ENCODE results near the gene OGFR. TPM values are rescaled to one million over a fixed set of nuclear protein-coding genes. Genes with fewer than 3 reads are reported as not detected.

OGFR gene
- total RNA-seq, 2 experiments from 2014 or later, result 43.8 to 44.7 TPM

- peak; percentile 80 for DNase-seq
- H3K9me3 Mint-ChIP-seq (ENCODE audit: low read depth), result no peaks in the 10 kb centered on the region
- intact Hi-C loops (cut with DNase I, micrococcal nuclease), result loop anchor here (1.0 to 5.0 kb wide), 4 partner anchors 17 to 37 kb away; no protein-coding TSS in a partner anchor
- H3K27me3 Mint-ChIP-seq, result no peaks in the 10 kb centered on the region
- CTCF ChIA-PET, result interaction anchor here (0.7 kb wide), 1 partner anchor 17 kb away, joined by 3 read pairs; no protein-coding TSS in a partner anchor
- POLR2A ChIA-PET, result no interaction called here
- H3K27ac Mint-ChIP-seq, result peak overlapping the region; percentile 93
- no peaks in the 10 kb centered on the region for H3K36me3 Mint-ChIP-seq (ENCODE audit: low read depth)
- H3K4me1 Mint-ChIP-seq, result peaks cover 52% of the 10 kb centered on the region
- peak; percentile 87 for ATAC-seq
- peak overlapping the region; percentile 48 for H3K4me3 Mint-ChIP-seq
Measured at GRCh38 chr20:62776692-62777527, 27.7 kb upstream of the OGFR start.

GRCh38 chr20:62777528-62777830 lies 27.2 kb upstream of the OGFR start:
- POLR2A ChIA-PET, result no interaction called here

DNA sequence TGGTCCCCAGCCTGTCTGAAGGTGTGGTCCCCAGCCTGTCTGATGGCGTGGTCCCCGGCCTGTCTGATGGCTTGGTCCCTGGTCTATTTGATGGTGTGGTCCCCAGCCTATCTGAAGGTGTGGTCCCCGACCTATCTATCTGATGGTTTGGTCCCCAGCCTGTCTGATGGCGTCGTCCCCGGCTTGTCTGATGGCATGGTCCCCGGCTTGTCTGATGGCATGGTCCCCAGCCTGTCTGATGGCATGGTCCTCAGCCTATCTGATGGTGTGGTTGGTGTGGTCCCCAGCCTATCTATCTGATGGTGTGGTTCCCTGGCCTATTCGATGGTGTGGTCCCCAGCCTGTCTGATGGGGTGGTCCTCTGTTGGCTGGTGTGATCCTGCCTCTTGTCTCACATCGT lies 26.6 kb upstream of the OGFR start:
- CTCF ChIA-PET, result no interaction called here
- H3K27ac Mint-ChIP-seq, result peak overlapping the region; percentile 60
- DNase-seq (no peak), ATAC-seq (no peak)
- intact Hi-C loops (cut with DNase I, micrococcal nuclease), result loop anchor here in 1 of 2 experiments (5.0 kb wide), 1 partner anchor 36 kb away; no protein-coding TSS in a partner anchor
- peaks cover 42% of the 10 kb centered on the region for H3K4me1 Mint-ChIP-seq
- POLR2A ChIA-PET, result no interaction called here
- H3K27me3 Mint-ChIP-seq, result no peaks in the 10 kb centered on the region
- no peak overlapping the region for H3K4me3 Mint-ChIP-seq
- no peaks in the 10 kb centered on the region for H3K36me3 Mint-ChIP-seq (ENCODE audit: low read depth)
- no peaks in the 10 kb centered on the region for H3K9me3 Mint-ChIP-seq (ENCODE audit: low read depth)

More at GRCh38 chr20:62777528-62777830, 27.2 kb upstream of the OGFR start:
- Mint-ChIP-seq H3K27me3 (no peaks in the 10 kb centered on the region), H3K9me3 (ENCODE audit: low read depth) (no peaks in the 10 kb centered on the region), H3K27ac (peak overlapping the region; percentile 92), H3K4me3 (no peak overlapping the region), H3K36me3 (ENCODE audit: low read depth) (no peaks in the 10 kb centered on the region), H3K4me1 (peaks cover 48% of the 10 kb centered on the region)
- DNase-seq (no peak), ATAC-seq (no peak)
- CTCF ChIA-PET, result no interaction called here
- intact Hi-C loops (cut with DNase I, micrococcal nuclease), result loop anchor here (1.0 to 5.0 kb wide), 3 partner anchors 17 to 37 kb away; no protein-coding TSS in a partner anchor

DNA sequence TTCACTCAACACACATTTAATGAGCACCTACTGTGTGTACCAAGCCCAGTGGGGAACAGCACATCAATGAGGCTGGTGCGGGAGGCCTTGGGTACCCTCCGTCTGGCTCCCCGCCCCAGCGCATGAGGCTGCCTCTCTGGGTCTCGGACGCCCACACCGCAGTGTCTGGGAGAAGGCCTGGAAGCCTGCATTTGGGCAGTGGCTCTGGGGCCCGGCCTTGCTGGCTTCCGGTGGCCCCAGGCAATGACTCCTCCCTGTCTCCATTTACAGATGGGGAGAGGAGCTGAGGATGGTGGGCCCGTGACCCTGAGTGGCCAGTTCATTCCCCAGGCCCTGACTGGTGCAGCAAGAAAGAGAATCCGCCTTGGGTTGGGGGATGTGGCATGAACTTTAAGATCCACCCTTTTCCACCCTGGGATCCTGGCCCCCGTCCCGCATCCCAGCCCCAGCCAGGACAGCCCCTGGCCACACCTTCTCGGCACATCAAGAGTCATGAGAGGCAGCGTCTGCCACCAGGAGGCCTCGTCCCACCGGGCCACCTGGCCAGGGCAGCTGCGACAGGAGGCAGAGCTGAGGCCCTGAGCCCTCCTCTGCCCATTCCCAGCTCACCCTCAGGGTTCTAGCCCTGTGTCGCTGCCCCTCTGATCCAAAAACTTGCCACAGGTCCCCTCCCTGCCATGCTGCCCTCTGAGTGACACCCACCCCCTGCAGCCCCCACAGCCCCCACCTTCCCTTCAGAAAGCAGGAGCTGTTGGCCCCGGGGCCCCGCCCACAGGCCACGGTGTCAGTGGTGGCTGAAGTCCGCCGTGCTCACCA lies 25.8 kb upstream of the OGFR start:
- Mint-ChIP-seq H3K4me1 (peaks cover 37% of the 10 kb centered on the region), H3K27ac (peak overlapping the region; percentile 60), H3K4me3 (no peak overlapping the region), H3K36me3 (ENCODE audit: low read depth) (no peaks in the 10 kb centered on the region), H3K27me3 (no peaks in the 10 kb centered on the region), H3K9me3 (ENCODE audit: low read depth) (no peaks in the 10 kb centered on the region)
- intact Hi-C loops (cut with DNase I, micrococcal nuclease), result loop anchor here in 1 of 2 experiments (5.0 kb wide), 1 partner anchor 37 kb away; no protein-coding TSS in a partner anchor
- ChIA-PET CTCF (interaction anchor here (0.8 kb wide), 2 partner anchors 12 to 13 kb away, joined by 4 read pairs; no protein-coding TSS in a partner anchor), POLR2A (interaction anchor here (0.6 kb wide), 1 partner anchor 69 kb away, joined by 3 read pairs; no protein-coding TSS in a partner anchor)
- ATAC-seq (no peak), DNase-seq (no peak)

DNA sequence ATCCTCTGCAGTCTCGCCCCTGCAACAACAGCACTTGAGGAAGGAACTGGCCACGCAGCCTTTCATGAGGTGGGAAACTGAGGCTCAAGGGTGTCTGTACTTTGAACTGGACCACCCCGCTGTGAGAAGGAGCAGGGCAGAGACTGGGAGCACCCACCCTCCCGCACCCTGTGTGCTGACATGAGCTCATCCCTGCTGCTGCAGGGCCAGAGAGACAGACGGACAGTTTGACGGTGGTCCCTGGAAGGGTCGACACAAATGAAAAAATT lies 25.3 kb upstream of the OGFR start:
- Mint-ChIP-seq H3K27ac (no peak overlapping the region), H3K4me3 (no peak overlapping the region), H3K27me3 (no peaks in the 10 kb centered on the region), H3K9me3 (ENCODE audit: low read depth) (no peaks in the 10 kb centered on the region), H3K4me1 (peaks cover 32% of the 10 kb centered on the region), H3K36me3 (ENCODE audit: low read depth) (no peaks in the 10 kb centered on the region)
- ChIA-PET POLR2A (interaction anchor here (0.6 kb wide), 1 partner anchor 70 kb away, joined by 3 read pairs; no protein-coding TSS in a partner anchor), CTCF (interaction anchor here (0.8 to 1.0 kb wide), 3 partner anchors 12 to 29 kb away, joined by 3 to 4 read pairs (median 4); no protein-coding TSS in a partner anchor)
- ATAC-seq, result no peak
- intact Hi-C loops (cut with DNase I, micrococcal nuclease), result loop anchor here in 1 of 2 experiments (5.0 kb wide), 1 partner anchor 37 kb away; no protein-coding TSS in a partner anchor
- no peak for DNase-seq

GRCh38 chr20:62780204-62780603 lies 24.4 kb upstream of the OGFR start:
- no peak overlapping the region for H3K4me3 Mint-ChIP-seq
- H3K27ac Mint-ChIP-seq, result no peak overlapping the region
- H3K27me3 Mint-ChIP-seq, result no peaks in the 10 kb centered on the region
- no peak for ATAC-seq
- intact Hi-C loops (cut with DNase I, micrococcal nuclease), result no loop called here
- ChIA-PET POLR2A (no interaction called here), CTCF (interaction anchor here (0.7 to 1.4 kb wide), 4 partner anchors 11 to 175 kb away, joined by 3 to 6 read pairs (median 4); no protein-coding TSS in a partner anchor)
- H3K4me1 Mint-ChIP-seq, result peaks cover 24% of the 10 kb centered on the region
- no peaks in the 10 kb centered on the region for H3K36me3 Mint-ChIP-seq (ENCODE audit: low read depth)
- H3K9me3 Mint-ChIP-seq (ENCODE audit: low read depth), result no peaks in the 10 kb centered on the region
- no peak for DNase-seq

GRCh38 chr20:62780696-62781095 lies 23.9 kb upstream of the OGFR start:
- Mint-ChIP-seq H3K27me3 (no peaks in the 10 kb centered on the region), H3K27ac (no peak overlapping the region), H3K36me3 (ENCODE audit: low read depth) (no peaks in the 10 kb centered on the region), H3K4me1 (peaks cover 19% of the 10 kb centered on the region), H3K4me3 (no peak overlapping the region), H3K9me3 (ENCODE audit: low read depth) (no peaks in the 10 kb centered on the region)
- no peak for ATAC-seq
- intact Hi-C loops (cut with DNase I, micrococcal nuclease), result no loop called here
- CTCF ChIA-PET, result interaction anchor here (0.7 to 1.4 kb wide), 2 partner anchors 11 to 175 kb away, joined by 4 to 6 read pairs; no protein-coding TSS in a partner anchor
- no peak for DNase-seq
- POLR2A ChIA-PET, result no interaction called here

DNA sequence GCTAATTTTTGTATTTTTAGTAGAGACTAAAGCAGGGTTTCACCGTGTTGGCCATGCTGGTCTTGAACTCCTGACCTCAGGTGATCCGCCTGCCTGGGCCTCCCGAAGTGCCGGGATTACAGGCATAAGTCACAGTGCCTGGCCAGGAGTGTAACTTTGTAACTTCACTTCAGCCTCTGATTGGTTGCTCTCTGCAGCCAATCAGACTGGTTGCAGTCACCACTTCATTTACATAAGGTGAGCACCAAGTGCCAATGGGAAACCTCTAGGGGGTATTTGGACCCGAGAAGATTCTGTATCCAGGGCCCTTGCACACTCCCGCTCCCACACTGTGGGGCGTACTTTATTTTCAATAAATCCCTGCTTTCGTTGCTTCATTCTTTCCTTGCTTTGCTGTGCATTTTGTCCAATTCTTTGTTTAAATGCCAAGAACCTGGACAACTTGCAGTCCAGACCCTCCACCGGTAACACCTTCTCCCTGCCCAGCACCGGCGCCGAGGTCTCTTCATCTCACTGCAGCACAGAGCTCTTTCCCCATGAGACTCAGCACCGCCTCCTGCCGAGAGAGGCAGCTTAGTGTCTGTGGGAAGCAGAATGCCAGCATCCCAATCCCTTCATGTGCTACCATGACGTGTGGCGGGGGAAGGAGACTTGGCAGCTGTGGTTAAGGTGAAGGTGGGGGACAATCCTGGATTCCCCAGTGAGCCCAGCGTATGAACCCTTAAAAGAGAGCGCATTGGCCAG lies 22.3 kb upstream of the OGFR start:
- CTCF ChIA-PET, result interaction anchor here (0.6 to 0.7 kb wide), 2 partner anchors 9 to 407 kb away, joined by 3 to 4 read pairs; no protein-coding TSS in a partner anchor
- DNase-seq (no peak), ATAC-seq (no peak)
- no peaks in the 10 kb centered on the region for H3K27me3 Mint-ChIP-seq
- no peaks in the 10 kb centered on the region for H3K9me3 Mint-ChIP-seq (ENCODE audit: low read depth)
- no peaks in the 10 kb centered on the region for H3K36me3 Mint-ChIP-seq (ENCODE audit: low read depth)
- intact Hi-C loops (cut with DNase I, micrococcal nuclease), result no loop called here
- no peak overlapping the region for H3K4me3 Mint-ChIP-seq
- no peak overlapping the region for H3K27ac Mint-ChIP-seq
- peaks cover 6% of the 10 kb centered on the region for H3K4me1 Mint-ChIP-seq
- POLR2A ChIA-PET, result no interaction called here

GRCh38 chr20:62782893-62783278 lies 21.7 kb upstream of the OGFR start:
- intact Hi-C loops (cut with DNase I, micrococcal nuclease), result no loop called here
- H3K4me3 Mint-ChIP-seq, result no peak overlapping the region
- H3K36me3 Mint-ChIP-seq (ENCODE audit: low read depth), result no peaks in the 10 kb centered on the region
- no peaks in the 10 kb centered on the region for H3K9me3 Mint-ChIP-seq (ENCODE audit: low read depth)
- H3K27ac Mint-ChIP-seq, result no peak overlapping the region
- DNase-seq (no peak), ATAC-seq (no peak)
- peaks cover 8% of the 10 kb centered on the region for H3K4me1 Mint-ChIP-seq
- no peaks in the 10 kb centered on the region for H3K27me3 Mint-ChIP-seq
- CTCF ChIA-PET, result interaction anchor here (0.6 to 0.7 kb wide), 2 partner anchors 8 to 408 kb away, joined by 3 to 4 read pairs; no protein-coding TSS in a partner anchor
- POLR2A ChIA-PET, result no interaction called here

DNA sequence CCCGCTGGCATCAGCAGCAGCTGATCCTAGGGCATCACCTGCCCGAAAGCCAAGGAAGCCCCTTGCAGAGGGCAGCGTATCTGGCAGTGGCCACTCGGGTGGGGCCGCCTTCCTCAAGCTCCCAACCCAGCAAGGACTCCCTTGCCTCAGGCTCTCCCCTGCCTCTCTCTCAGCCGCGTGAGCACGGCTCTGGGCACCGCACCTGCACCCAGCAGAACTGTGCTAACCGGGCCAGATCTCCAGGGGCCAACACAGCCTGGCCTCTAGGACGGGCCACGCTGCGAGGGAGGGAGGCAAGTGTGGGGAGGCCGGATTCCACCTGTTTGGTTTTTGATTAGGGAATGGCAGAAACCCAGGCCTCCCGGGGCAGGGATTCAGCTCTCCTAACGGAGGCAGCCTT lies 20.1 kb upstream of the OGFR start:
- no peaks in the 10 kb centered on the region for H3K9me3 Mint-ChIP-seq (ENCODE audit: low read depth)
- no peaks in the 10 kb centered on the region for H3K27me3 Mint-ChIP-seq
- intact Hi-C loops (cut with DNase I, micrococcal nuclease), result no loop called here
- ChIA-PET POLR2A (no interaction called here), CTCF (interaction anchor here (0.7 to 1.4 kb wide), 2 partner anchors 24 to 95 kb away, joined by 4 to 5 read pairs; no protein-coding TSS in a partner anchor)
- DNase-seq, result no peak
- no peak overlapping the region for H3K4me3 Mint-ChIP-seq
- H3K36me3 Mint-ChIP-seq (ENCODE audit: low read depth), result no peaks in the 10 kb centered on the region
- ATAC-seq, result no peak
- H3K4me1 Mint-ChIP-seq, result peaks cover 8% of the 10 kb centered on the region
- H3K27ac Mint-ChIP-seq, result no peak overlapping the region

GRCh38 chr20:62785393-62785792 lies 19.2 kb upstream of the OGFR start:
- no peaks in the 10 kb centered on the region for H3K9me3 Mint-ChIP-seq (ENCODE audit: low read depth)
- ChIA-PET CTCF (interaction anchor here (1.1 kb wide), 1 partner anchor 9 kb away, joined by 4 read pairs; no protein-coding TSS in a partner anchor), POLR2A (no interaction called here)
- no peaks in the 10 kb centered on the region for H3K27me3 Mint-ChIP-seq
- H3K27ac Mint-ChIP-seq, result no peak overlapping the region
- H3K4me3 Mint-ChIP-seq, result no peak overlapping the region
- intact Hi-C loops (cut with DNase I, micrococcal nuclease), result no loop called here
- DNase-seq (no peak), ATAC-seq (no peak)
- no peaks in the 10 kb centered on the region for H3K36me3 Mint-ChIP-seq (ENCODE audit: low read depth)
- peaks cover 8% of the 10 kb centered on the region for H3K4me1 Mint-ChIP-seq

Measured in activated CD4-positive, alpha-beta T cell treated with anti-CD3 and anti-CD28 coated beads for 36 hours (primary cell).